Effector memory CD8-positive, alpha-beta T cell (primary cell): Measurements from ENCODE around the gene TMEM270.
"Not testable (repeated sequence)": the region's sequence is repeated elsewhere in the genome, so short reads cannot be mapped to it uniquely, and the experiment has no call there.

Experiments
- ATAC-seq: fragments of 150-1000 bp; cut with Tn5 transposase; replicated peaks from 2 replicates; pipeline ENCODE4 v1.10.0; 2021; ENCODE audit warnings: mild to moderate bottlenecking, moderate library complexity
- DNase-seq, 3 experiments: peaks; one replicate each; pipeline ENCODE4 v3.0.0; 2021
- H3K27ac Mint-ChIP-seq, 2 donors: one replicate each; pipeline ENCODE4 v1.8.0; 2022; ENCODE audit warnings: mild to moderate bottlenecking in 2 of 2, mixed read lengths in 2 of 2, moderate library complexity in 2 of 2
- H3K27me3 Mint-ChIP-seq, 2 donors: one replicate each; pipeline ENCODE4 v1.8.0; 2022; ENCODE audit warnings: mixed read lengths in 2 of 2
- H3K36me3 Mint-ChIP-seq: one replicate; pipeline ENCODE4 v1.8.0; 2022; ENCODE audit warnings: mild to moderate bottlenecking, moderate library complexity, mixed read lengths; ENCODE audit not compliant: insufficient read depth
- H3K4me1 Mint-ChIP-seq, 2 donors: one replicate each; pipeline ENCODE4 v1.8.0; 2022; ENCODE audit warnings: low read depth in 2 of 2, mixed read lengths in 2 of 2
- H3K4me3 Mint-ChIP-seq, 2 donors: one replicate each; pipeline ENCODE4 v1.8.0; 2022; ENCODE audit warnings: mild to moderate bottlenecking in 2 of 2, mixed read lengths in 2 of 2, moderate library complexity in 2 of 2
- H3K9me3 Mint-ChIP-seq, 2 donors: one replicate each; pipeline ENCODE4 v1.8.0; 2022; ENCODE audit warnings: mixed read lengths in 2 of 2

The TMEM270 gene

DNA sequence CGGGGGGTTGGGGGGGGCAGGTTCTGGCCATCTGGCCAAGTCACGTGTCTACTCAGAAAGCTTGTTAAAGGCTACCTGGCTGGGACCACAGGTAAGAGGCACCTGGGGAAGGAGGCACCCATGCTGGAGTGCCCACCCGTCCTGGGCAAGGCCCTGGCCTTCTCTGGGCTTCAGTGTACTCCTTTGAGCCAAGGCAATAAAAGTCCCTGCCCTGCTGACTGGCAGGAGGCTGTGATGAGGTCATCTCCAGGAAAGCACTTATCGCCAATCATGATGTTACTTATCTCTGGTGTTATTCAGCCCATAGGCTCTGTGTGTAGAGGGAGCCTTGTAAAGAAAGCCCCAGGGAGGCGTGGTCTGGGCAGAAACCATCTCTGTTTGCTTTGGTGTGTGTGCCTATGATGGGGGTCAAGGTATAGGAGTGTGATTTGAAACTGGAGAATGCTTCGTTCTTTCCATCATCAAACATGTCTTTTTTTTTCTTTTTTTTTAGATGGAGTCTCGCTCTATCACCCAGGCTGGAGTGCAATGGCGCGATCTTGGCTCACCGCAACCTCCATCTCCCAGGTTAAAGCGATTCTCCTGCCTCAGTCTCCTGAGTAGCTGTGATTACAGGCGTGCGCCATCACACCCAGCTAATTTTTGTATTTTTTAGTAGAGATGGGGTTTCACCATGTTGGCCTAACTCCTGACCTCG, 32.7 kb upstream of the TMEM270 start:
- Mint-ChIP-seq H3K4me3 (peak overlapping the region in 1 of 2 donors; percentile 38), H3K4me1 (peaks cover 24% of the 10 kb centered on the region in 2 donors), H3K36me3 (no peaks in the 10 kb centered on the region), H3K27ac (peak overlapping the region in 1 of 2 donors; percentile 12), H3K27me3 (peaks cover 46 to 58% of the 10 kb centered on the region in 2 donors), H3K9me3 (no peaks in the 10 kb centered on the region)
- DNase-seq (no peak), ATAC-seq (peak; percentile 46)

DNA sequence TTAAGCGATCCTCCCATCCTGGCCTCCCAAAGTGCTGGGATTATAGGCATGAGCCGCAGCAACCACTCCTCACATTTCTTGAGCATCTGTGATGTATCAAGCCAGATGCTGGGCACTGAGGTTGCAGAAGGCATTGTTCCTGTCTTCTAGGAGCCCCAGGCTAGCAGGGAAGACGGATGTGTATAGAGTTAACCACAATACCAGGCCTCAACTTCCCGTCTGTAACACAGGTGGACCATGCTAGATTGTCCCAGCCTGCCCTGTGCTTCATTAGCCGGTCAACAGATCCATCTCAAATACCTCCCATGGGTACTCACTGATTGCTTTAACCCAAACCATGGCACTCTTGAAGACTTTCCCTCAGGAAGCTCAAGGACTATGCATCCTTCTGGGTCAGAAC, 32.0 kb upstream of the TMEM270 start:
- ATAC-seq (no peak), DNase-seq (no peak)
- Mint-ChIP-seq H3K36me3 (no peaks in the 10 kb centered on the region), H3K9me3 (no peaks in the 10 kb centered on the region), H3K4me3 (peak overlapping the region in 1 of 2 donors; percentile 8), H3K4me1 (peaks cover 24% of the 10 kb centered on the region in 2 donors), H3K27ac (no peak overlapping the region), H3K27me3 (peaks cover 42 to 58% of the 10 kb centered on the region in 2 donors)

DNA sequence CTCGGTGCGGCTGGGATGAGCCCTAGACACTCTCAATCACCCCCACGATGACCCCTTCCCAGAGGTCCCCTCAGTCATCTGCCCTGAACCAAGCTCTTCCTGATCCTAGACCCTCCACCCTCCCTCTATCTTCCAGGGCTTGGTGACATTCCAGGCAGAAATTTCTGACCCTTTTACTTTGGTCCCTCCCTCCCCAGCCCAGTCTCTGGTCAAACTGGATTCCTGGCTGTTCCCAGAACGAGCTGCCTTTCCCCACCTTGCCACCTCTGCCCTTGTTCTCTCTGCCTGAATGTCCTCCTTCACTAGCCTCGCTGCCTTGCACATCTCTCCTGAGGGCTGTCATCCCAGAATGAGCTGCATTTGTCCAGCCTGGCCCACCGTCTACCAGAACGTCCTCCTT, 31.5 kb upstream of the TMEM270 start:
- Mint-ChIP-seq H3K36me3 (no peaks in the 10 kb centered on the region), H3K27ac (peak overlapping the region in 1 of 2 donors; percentile 16), H3K9me3 (no peaks in the 10 kb centered on the region), H3K4me1 (peaks cover 24% of the 10 kb centered on the region in 2 donors), H3K27me3 (peaks cover 42 to 57% of the 10 kb centered on the region in 2 donors), H3K4me3 (no peak overlapping the region)
- no peak for ATAC-seq
- DNase-seq, result no peak

DNA sequence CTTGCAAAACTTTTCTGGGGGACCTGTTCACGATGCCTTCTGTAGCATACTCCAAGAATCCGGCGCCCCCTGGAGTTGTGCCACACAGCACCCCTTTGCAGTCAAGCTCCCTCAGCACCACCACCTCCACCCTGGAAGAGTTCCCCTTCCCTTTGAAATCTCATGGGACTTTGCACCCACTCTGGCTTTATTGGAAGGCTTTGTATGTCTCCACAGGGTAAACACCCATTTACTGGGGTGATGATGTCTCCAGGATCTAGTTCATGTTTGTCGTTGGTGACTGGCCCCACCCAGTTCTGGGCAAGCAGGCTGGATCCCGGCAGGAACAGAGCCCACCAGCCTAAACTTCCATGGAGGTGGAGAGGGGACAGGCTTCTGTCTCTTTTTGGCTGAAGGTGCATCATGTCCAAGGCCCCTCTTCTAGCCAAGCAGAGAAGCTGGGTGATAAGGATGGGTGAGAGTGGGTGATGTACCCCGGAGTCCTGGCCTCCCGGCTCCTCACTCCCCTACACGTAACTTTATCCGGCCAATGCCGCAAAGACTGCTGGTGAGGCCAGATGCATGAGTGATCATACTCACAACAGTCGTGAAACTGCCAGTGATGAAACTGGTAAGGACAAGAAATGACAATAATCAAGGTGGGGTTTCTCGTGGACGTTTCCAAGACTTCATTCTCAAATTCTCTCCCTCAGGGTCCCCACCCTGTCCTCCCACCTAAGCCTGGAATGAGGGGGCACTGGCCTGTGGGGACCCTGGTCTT, 30.9 kb upstream of the TMEM270 start:
- H3K27ac Mint-ChIP-seq, result peak overlapping the region in 1 of 2 donors; percentile 16
- H3K36me3 Mint-ChIP-seq, result no peaks in the 10 kb centered on the region
- DNase-seq (no peak), ATAC-seq (no peak)
- H3K9me3 Mint-ChIP-seq, result no peaks in the 10 kb centered on the region
- H3K27me3 Mint-ChIP-seq, result peaks cover 36 to 51% of the 10 kb centered on the region in 2 donors
- H3K4me3 Mint-ChIP-seq, result no peak overlapping the region
- peaks cover 24% of the 10 kb centered on the region in 2 donors for H3K4me1 Mint-ChIP-seq

DNA sequence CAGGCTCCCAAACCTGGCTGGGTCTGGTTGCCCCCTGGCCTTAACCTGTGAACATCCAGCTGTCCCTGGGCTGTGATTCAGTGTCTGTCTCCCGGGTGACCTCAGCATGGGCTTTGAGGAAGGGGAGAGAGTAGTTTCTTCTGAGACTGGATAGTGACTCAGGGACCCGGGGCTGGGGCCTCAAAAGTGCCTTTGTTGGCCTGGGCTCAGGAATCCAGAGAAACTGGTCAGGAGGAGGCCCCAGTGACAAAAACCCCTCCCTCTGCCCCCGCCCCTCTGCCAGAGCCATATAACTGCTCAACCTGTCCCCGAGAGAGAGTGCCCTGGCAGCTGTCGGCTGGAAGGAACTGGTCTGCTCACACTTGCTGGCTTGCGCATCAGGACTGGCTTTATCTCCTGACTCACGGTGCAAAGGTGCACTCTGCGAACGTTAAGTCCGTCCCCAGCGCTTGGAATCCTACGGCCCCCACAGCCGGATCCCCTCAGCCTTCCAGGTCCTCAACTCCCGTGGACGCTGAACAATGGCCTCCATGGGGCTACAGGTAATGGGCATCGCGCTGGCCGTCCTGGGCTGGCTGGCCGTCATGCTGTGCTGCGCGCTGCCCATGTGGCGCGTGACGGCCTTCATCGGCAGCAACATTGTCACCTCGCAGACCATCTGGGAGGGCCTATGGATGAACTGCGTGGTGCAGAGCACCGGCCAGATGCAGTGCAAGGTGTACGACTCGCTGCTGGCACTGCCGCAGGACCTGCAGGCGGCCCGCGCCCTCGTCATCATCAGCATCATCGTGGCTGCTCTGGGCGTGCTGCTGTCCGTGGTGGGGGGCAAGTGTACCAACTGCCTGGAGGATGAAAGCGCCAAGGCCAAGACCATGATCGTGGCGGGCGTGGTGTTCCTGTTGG, 30.0 kb upstream of the TMEM270 start, which contains the start of gene CLDN4:
Gene CLDN4, plus strand, starts transcription at position 316 of the 903 bp plus-strand sequence. Its CDS starts 206 bp downstream, at position 522.
- DNase-seq (no peak), ATAC-seq (no peak)
- no peaks in the 10 kb centered on the region for H3K36me3 Mint-ChIP-seq
- H3K27me3 Mint-ChIP-seq, result peaks cover 31 to 44% of the 10 kb centered on the region in 2 donors
- H3K9me3 Mint-ChIP-seq, result no peaks in the 10 kb centered on the region
- peak within 1 kb of the TSS in 1 of 2 donors; percentile 16 for H3K27ac Mint-ChIP-seq
- peaks cover 24% of the 10 kb centered on the region in 2 donors for H3K4me1 Mint-ChIP-seq
- no peak within 1 kb of the TSS for H3K4me3 Mint-ChIP-seq

DNA sequence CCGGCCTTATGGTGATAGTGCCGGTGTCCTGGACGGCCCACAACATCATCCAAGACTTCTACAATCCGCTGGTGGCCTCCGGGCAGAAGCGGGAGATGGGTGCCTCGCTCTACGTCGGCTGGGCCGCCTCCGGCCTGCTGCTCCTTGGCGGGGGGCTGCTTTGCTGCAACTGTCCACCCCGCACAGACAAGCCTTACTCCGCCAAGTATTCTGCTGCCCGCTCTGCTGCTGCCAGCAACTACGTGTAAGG, 29.4 kb upstream of the TMEM270 start:
- H3K4me3 Mint-ChIP-seq, result no peak overlapping the region
- DNase-seq, result no peak
- H3K36me3 Mint-ChIP-seq, result no peaks in the 10 kb centered on the region
- H3K9me3 Mint-ChIP-seq, result no peaks in the 10 kb centered on the region
- no peak for ATAC-seq
- H3K27ac Mint-ChIP-seq, result no peak overlapping the region
- peaks cover 22 to 23% of the 10 kb centered on the region in 2 donors for H3K4me1 Mint-ChIP-seq
- H3K27me3 Mint-ChIP-seq, result peaks cover 29 to 39% of the 10 kb centered on the region in 2 donors

DNA sequence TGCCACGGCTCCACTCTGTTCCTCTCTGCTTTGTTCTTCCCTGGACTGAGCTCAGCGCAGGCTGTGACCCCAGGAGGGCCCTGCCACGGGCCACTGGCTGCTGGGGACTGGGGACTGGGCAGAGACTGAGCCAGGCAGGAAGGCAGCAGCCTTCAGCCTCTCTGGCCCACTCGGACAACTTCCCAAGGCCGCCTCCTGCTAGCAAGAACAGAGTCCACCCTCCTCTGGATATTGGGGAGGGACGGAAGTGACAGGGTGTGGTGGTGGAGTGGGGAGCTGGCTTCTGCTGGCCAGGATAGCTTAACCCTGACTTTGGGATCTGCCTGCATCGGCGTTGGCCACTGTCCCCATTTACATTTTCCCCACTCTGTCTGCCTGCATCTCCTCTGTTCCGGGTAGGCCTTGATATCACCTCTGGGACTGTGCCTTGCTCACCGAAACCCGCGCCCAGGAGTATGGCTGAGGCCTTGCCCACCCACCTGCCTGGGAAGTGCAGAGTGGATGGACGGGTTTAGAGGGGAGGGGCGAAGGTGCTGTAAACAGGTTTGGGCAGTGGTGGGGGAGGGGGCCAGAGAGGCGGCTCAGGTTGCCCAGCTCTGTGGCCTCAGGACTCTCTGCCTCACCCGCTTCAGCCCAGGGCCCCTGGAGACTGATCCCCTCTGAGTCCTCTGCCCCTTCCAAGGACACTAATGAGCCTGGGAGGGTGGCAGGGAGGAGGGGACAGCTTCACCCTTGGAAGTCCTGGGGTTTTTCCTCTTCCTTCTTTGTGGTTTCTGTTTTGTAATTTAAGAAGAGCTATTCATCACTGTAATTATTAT, 28.9 kb upstream of the TMEM270 start:
- ATAC-seq (no peak), DNase-seq (no peak)
- Mint-ChIP-seq H3K36me3 (no peaks in the 10 kb centered on the region), H3K9me3 (no peaks in the 10 kb centered on the region), H3K4me3 (no peak overlapping the region), H3K4me1 (peaks cover 16 to 17% of the 10 kb centered on the region in 2 donors), H3K27me3 (peaks cover 24 to 33% of the 10 kb centered on the region in 2 donors), H3K27ac (no peak overlapping the region)

DNA sequence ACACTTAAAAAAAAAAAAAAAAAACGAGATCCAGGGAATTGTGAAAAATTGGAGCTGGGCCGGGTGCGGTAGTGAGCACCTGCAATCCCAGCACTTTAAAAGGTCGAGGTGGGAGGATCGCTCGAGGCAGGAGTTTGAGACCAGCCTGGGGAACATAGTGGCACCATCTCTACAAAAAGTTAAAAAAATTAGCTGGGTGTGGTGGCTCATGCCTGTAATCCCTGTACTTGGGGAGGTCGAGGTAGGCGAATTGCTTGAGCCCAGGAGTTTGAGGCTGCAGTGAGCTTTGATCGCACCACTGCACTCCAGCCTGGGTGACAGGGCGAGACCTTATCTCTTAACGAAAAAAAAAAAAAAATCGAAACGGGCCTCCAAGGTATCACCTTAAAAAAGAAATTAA, 28.2 kb upstream of the TMEM270 start:
- Mint-ChIP-seq H3K36me3 (no peaks in the 10 kb centered on the region), H3K4me1 (peaks cover 10% of the 10 kb centered on the region in 2 donors), H3K4me3 (no peak overlapping the region), H3K27me3 (peaks cover 23 to 26% of the 10 kb centered on the region in 2 donors), H3K9me3 (no peaks in the 10 kb centered on the region), H3K27ac (no peak overlapping the region)
- ATAC-seq (no peak), DNase-seq (no peak)

DNA sequence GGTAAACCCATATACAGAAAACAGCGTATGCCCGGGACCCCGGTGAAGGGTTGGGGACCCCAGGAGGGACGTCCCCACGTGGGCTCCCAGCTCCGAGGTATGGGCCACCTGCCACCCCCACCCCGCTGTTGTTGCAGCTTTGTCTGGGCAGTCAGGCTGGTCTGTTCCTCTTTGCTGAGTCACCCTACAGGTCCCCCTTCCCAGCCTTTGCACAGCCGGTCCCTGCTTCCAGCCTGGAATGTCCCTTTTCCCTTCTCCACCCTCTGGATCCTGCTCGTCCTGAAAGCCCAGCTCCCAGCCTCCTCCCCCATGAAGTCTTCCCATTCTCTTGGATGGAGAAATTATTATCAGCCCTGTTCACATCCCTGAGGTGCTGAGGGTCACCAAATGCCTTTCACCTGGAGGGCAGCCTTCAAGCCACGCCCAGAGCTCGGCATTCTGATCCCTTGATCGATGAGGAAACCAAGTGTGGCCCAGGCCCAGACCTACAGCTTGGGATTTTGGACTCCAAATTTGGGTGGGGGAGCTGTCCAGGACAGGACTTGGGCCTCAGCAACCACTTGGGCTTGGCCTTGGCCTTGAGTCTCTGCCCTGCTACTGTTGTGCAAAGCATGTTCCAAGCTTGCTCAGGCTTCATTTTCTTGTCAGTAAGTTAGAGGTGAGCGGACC, 27.6 kb upstream of the TMEM270 start:
- no peak overlapping the region for H3K4me3 Mint-ChIP-seq
- H3K36me3 Mint-ChIP-seq, result no peaks in the 10 kb centered on the region
- peaks cover 5 to 6% of the 10 kb centered on the region in 2 donors for H3K4me1 Mint-ChIP-seq
- no peak overlapping the region for H3K27ac Mint-ChIP-seq
- ATAC-seq (no peak), DNase-seq (no peak)
- no peaks in the 10 kb centered on the region for H3K9me3 Mint-ChIP-seq
- peaks cover 19 to 25% of the 10 kb centered on the region in 2 donors for H3K27me3 Mint-ChIP-seq

DNA sequence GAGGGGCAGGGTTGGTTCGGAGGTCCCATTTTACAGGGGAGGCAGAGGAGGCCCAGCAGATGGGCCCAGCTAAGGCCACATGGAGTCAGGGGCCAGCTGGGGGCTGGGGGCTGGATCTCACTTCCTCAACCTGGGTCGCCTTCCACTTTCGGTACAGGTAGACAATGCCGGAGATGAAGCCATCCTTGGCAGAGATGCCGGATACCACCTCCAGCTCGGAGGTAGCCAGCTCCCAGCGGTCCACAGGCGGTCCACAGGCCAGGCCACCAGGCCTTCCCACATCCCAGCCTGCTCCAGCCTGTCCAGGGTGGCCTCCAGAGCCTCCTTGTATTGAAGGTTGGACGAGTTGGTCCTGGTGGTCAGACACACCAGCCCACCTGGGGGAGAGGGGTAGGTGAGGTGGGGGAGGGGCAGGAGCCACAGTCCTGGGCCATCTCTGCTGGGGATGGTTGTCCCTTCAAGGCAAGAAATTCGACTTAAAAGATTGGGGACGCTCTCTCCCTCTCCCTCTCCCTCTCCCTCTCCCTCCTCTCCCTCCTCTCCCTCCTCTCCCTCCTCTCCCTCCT, 26.2 kb upstream of the TMEM270 start:
- H3K4me1 Mint-ChIP-seq, result peaks cover 0 to 1% of the 10 kb centered on the region in 2 donors
- no peak overlapping the region for H3K4me3 Mint-ChIP-seq
- DNase-seq (no peak), ATAC-seq (no peak)
- H3K27ac Mint-ChIP-seq, result no peak overlapping the region
- no peaks in the 10 kb centered on the region for H3K9me3 Mint-ChIP-seq
- H3K27me3 Mint-ChIP-seq, result peaks cover 7 to 24% of the 10 kb centered on the region in 2 donors
- H3K36me3 Mint-ChIP-seq, result peaks cover under 1% of the 10 kb centered on the region

DNA sequence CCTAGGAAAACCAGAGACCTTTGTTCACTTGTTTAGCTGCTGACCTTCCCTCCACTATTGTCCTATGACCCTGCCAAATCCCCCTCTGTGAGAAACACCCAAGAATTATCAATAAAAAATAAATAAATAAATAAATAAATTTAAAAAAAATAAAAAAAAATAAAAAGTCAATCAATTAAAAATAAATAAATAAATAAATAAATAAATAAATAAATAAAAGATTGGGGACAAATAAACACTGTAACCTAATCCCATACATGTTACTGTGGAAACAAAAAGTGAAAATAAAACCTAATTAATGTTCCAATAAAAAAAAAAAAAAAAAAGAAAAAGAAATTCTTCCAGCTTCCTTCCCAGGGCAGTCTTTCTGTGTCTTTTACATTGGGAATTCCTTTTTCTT, 23.8 kb upstream of the TMEM270 start:
- H3K36me3 Mint-ChIP-seq, H3K27ac Mint-ChIP-seq, DNase-seq, H3K4me3 Mint-ChIP-seq, H3K4me1 Mint-ChIP-seq, H3K9me3 Mint-ChIP-seq, ATAC-seq: not testable (repeated sequence)
- peaks cover 0 to 17% of the 10 kb centered on the region in 2 donors for H3K27me3 Mint-ChIP-seq

DNA sequence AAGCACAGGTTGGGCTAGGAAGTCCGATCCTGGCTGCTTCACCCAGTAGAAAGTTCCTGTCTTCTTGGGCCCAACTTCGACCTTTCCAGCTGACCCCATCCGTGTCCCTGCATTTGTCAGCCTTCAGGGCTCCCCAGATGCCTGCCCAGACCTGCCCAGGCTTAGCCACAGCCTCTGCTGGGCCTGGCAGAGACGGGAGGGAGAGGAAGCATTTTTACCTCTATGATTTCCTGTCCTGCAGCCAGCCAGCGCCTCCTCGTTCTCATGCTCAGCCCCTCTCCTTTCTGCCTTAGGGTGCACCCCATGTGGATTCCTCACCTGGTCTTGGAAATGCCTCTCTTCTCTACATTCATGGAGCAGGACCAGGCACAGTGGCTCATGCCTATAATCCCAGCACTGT, 22.3 kb upstream of the TMEM270 start:
- Mint-ChIP-seq H3K4me3 (no peak overlapping the region), H3K27me3 (peaks cover 0 to 17% of the 10 kb centered on the region in 2 donors), H3K9me3 (no peaks in the 10 kb centered on the region), H3K36me3 (peaks cover 3% of the 10 kb centered on the region), H3K4me1 (peaks cover 0 to 6% of the 10 kb centered on the region in 2 donors), H3K27ac (no peak overlapping the region)
- DNase-seq (no peak), ATAC-seq (no peak)
